Ammon's horn (tissue), 1 donor: ENCODE data around the gene ABCC2.

Experiments used
- DNase-seq: peaks from one replicate; pipeline ENCODE4 v3.0.0-alpha.2; 2016; ENCODE audit warnings: low spot score

Gene ABCC2

GRCh38 chr10:99770408-99771045 lies 11.9 kb upstream of the ABCC2 start:
- no peak for DNase-seq

- DNase-seq = peak; percentile 51
These were observed 6.6 kb upstream of the ABCC2 start for GRCh38 chr10:99775850-99776249.

- DNase-seq = no peak
These were observed 4.3 kb upstream of the ABCC2 start for GRCh38 chr10:99777918-99778714.

- no peak for DNase-seq
These were observed 3.1 kb upstream of the ABCC2 start for GRCh38 chr10:99779335-99779734.

GRCh38 chr10:99781734-99782429 lies 558 bp upstream of the ABCC2 start:
- no peak for DNase-seq

- DNase-seq = no peak
These were observed 1.7 kb downstream of the ABCC2 start for GRCh38 chr10:99784016-99784726.

GRCh38 chr10:99784727-99785441 lies 2.4 kb downstream of the ABCC2 start:
- DNase-seq = no peak

- no peak for DNase-seq
These were observed 3.2 kb downstream of the ABCC2 start for GRCh38 chr10:99785646-99786045.

GRCh38 chr10:99787311-99787710 lies 4.9 kb downstream of the ABCC2 start:
- no peak for DNase-seq

- DNase-seq = no peak
These were observed 5.5 kb downstream of the ABCC2 start for GRCh38 chr10:99787782-99788445.

- DNase-seq = no peak
These were observed 6.3 kb downstream of the ABCC2 start for GRCh38 chr10:99788598-99789256.

- DNase-seq = no peak
These were observed 9.4 kb downstream of the ABCC2 start for GRCh38 chr10:99791831-99792230.

- DNase-seq = no peak
These were observed 11.4 kb downstream of the ABCC2 start for GRCh38 chr10:99793819-99794218.

GRCh38 chr10:99796928-99797327 lies 14.5 kb downstream of the ABCC2 start:
- DNase-seq = no peak

GRCh38 chr10:99798031-99798430 lies 15.6 kb downstream of the ABCC2 start:
- no peak for DNase-seq

GRCh38 chr10:99798920-99799319 lies 16.5 kb downstream of the ABCC2 start:
- DNase-seq = no peak

- no peak for DNase-seq
These were observed 17.2 kb downstream of the ABCC2 start for GRCh38 chr10:99799613-99800012.

GRCh38 chr10:99804471-99804870 lies 22.0 kb downstream of the ABCC2 start:
- DNase-seq = no peak

GRCh38 chr10:99805190-99805589 lies 22.8 kb downstream of the ABCC2 start:
- DNase-seq = no peak

GRCh38 chr10:99806091-99806490 lies 23.7 kb downstream of the ABCC2 start:
- DNase-seq = no peak

- DNase-seq = no peak
These were observed 25.3 kb downstream of the ABCC2 start for GRCh38 chr10:99807786-99808185.
